Fibroblast of lung (primary cell): ENCODE measurements around the gene WDR43. TPM values are rescaled to one million over a fixed set of nuclear protein-coding genes. Genes with fewer than 3 reads are reported as not detected.

ENCODE experiments used
- DNase-seq, 2 donors: peaks; one replicate each; pipeline versions ENCODE4 v3.0.0 to v3.0.0-alpha.2; 2010; ENCODE audit warnings: low read depth in 2 of 2
- H2AFZ ChIP-seq: 2 replicates; pipeline ENCODE4 v1.5.1; 2012; ENCODE audit warnings: low read length, control low read depth, inconsistent platforms
- H3K27ac ChIP-seq: 2 replicates; pipeline ENCODE4 v1.5.1; 2011; ENCODE audit warnings: low read length, control low read depth; ENCODE audit not compliant: insufficient read depth
- H3K27me3 ChIP-seq: 2 replicates; pipeline ENCODE4 v1.5.1; 2011; ENCODE audit warnings: mild to moderate bottlenecking, low read length; ENCODE audit not compliant: control insufficient read depth, insufficient read depth
- H3K36me3 ChIP-seq: 2 replicates; pipeline ENCODE4 v1.5.1; 2011; ENCODE audit warnings: low read length; ENCODE audit not compliant: control insufficient read depth, insufficient read depth
- H3K4me1 ChIP-seq: 2 replicates; pipeline ENCODE4 v1.5.1; 2011; ENCODE audit warnings: low read length; ENCODE audit not compliant: control insufficient read depth, insufficient read depth; ENCODE audit errors: extremely low read depth
- H3K4me2 ChIP-seq: 2 replicates; pipeline ENCODE4 v1.5.1; 2011; ENCODE audit warnings: low read length, control low read depth; ENCODE audit not compliant: insufficient read depth; ENCODE audit errors: extremely low read depth
- H3K4me3 ChIP-seq, 4 experiments: fragments of 200-600 bp in 1 of 4; sonication (generic) in 1 of 4; replicated peaks in 1 of 4; 2 replicates each; pipeline ENCODE4 v1.5.1; 2011 to 2016; ENCODE audit warnings: low read length in 4 of 4, low read depth in 3 of 4, mild to moderate bottlenecking in 3 of 4, control low read depth in 2 of 4, inconsistent platforms in 1 of 4, mixed read lengths in 1 of 4; ENCODE audit not compliant: insufficient read depth in 1 of 4; ENCODE audit errors: control extremely low read depth in 1 of 4
- H3K79me2 ChIP-seq: 2 replicates; pipeline ENCODE4 v1.5.1; 2012; ENCODE audit warnings: mild to moderate bottlenecking, low read length, inconsistent platforms; ENCODE audit not compliant: control insufficient read depth, insufficient read depth
- H3K9ac ChIP-seq: 2 replicates; pipeline ENCODE4 v1.5.1; 2011; ENCODE audit warnings: mild to moderate bottlenecking, low read length, control low read depth; ENCODE audit not compliant: insufficient read depth
- H3K9me3 ChIP-seq: 2 replicates; pipeline ENCODE4 v1.5.1; 2012; ENCODE audit warnings: low read depth, low read length; ENCODE audit not compliant: control insufficient read depth, insufficient read depth
- H4K20me1 ChIP-seq: 2 replicates; pipeline ENCODE4 v1.5.1; 2011; ENCODE audit warnings: low read length; ENCODE audit not compliant: control insufficient read depth, insufficient read depth; ENCODE audit errors: extremely low read depth
- CTCF ChIP-seq, 2 donors: IDR thresholded peaks in 1 of 2; conservative IDR thresholded peaks in 1 of 2; 1 replicate in 1 of 2; 2 replicates in 1 of 2; pipeline ENCODE4 v1.5.1; 2011 to 2012; ENCODE audit warnings: low read length in 2 of 2, control low read depth in 1 of 2, inconsistent platforms in 1 of 2, low read depth in 1 of 2, mild to moderate bottlenecking in 1 of 2
- EZH2 ChIP-seq: IDR thresholded peaks from 2 replicates; pipeline ENCODE4 v1.5.1; 2012; ENCODE audit warnings: low read length, control low read depth, mild to moderate bottlenecking; ENCODE audit errors: missing control alignments
- polyA plus RNA-seq, 2 donors: library from polyadenylated mRNA; depleted of rRNA in 1 of 2; stranded (reverse) in 1 of 2; unstranded in 1 of 2; fragments of >200 nt; gene quantifications; 2 replicates each; pipeline ENCODE4 v1.2.1, GENCODE V29; 2011 to 2012; ENCODE audit warnings: missing spikeins in 1 of 2
- total RNA-seq: library from RNA; depleted of rRNA; stranded (reverse); fragments of >200 nt; gene quantifications from 2 replicates; pipeline ENCODE4 v1.2.1, GENCODE V29; 2014

WDR43 gene
- total and polyA plus RNA-seq, 2 donors (not counting 1 experiment from before 2014, with no cell fraction given), result 71.5 to 74.7 TPM

DNA sequence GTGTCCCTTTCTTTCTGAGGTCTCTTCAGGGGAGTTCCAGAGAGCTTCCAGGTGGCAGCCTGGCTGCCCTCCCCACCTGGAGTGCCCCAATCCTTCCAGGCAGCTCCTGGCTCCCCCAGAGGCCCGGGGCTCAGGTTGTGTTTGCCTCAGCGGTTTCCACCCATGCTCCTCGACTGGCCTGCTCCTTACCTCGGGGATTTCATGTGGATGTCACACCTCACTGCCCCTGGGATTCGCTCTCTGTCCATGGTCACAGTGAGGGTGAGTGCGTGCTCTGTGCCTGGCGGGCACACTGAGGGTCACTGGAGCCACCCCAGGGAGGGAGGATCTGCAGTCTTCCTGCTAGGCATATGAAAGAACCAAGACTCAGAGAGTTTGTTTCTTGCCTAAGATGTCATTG lies 84.6 kb downstream of the WDR43 start:
- Histone ChIP-seq H4K20me1 (no peaks in the 10 kb centered on the region), H2AFZ (no peak overlapping the region)

GRCh38 chr2:28979576-28980366 lies 85.3 kb downstream of the WDR43 start:
- Histone ChIP-seq H3K9me3 (no peaks in the 10 kb centered on the region), H2AFZ (no peak overlapping the region), H3K4me2 (no peak overlapping the region), H3K9ac (no peak overlapping the region), H3K79me2 (no peaks in the 10 kb centered on the region), H4K20me1 (no peaks in the 10 kb centered on the region), H3K27ac (no peak overlapping the region), H3K36me3 (no peaks in the 10 kb centered on the region), H3K27me3 (no peaks in the 10 kb centered on the region), H3K4me1 (no peaks in the 10 kb centered on the region), H3K4me3 (no peak overlapping the region)
- no peak for TF ChIP-seq CTCF (conservative IDR thresholded peaks at IDR 0.05 in 1 of 2, IDR thresholded peaks at IDR 0.05 in 1 of 2; ENCODE audit: low read depth in 1 of 2, low read length in 2 of 2)
- TF ChIP-seq EZH2, result no peak
- no peak for DNase-seq

More for the DNA sequence above, 84.6 kb downstream of the WDR43 start:
- Histone ChIP-seq H3K27ac (no peak overlapping the region), H3K9ac (no peak overlapping the region), H3K4me3 (no peak overlapping the region), H3K36me3 (no peaks in the 10 kb centered on the region), H3K4me2 (no peak overlapping the region), H3K4me1 (no peaks in the 10 kb centered on the region), H3K9me3 (no peaks in the 10 kb centered on the region), H3K79me2 (no peaks in the 10 kb centered on the region), H3K27me3 (no peaks in the 10 kb centered on the region)
- DNase-seq, result no peak
- TF ChIP-seq EZH2, result no peak
- TF ChIP-seq CTCF (conservative IDR thresholded peaks at IDR 0.05 in 1 of 2, IDR thresholded peaks at IDR 0.05 in 1 of 2; ENCODE audit: low read depth in 1 of 2, low read length in 2 of 2), result no peak

GRCh38 chr2:28980368-28981015 lies 86.0 kb downstream of the WDR43 start:
- Histone ChIP-seq H3K36me3 (no peaks in the 10 kb centered on the region), H3K4me1 (no peaks in the 10 kb centered on the region), H2AFZ (no peak overlapping the region), H3K27ac (no peak overlapping the region), H3K27me3 (no peaks in the 10 kb centered on the region), H3K4me2 (no peak overlapping the region), H3K9ac (no peak overlapping the region), H3K4me3 (no peak overlapping the region), H4K20me1 (no peaks in the 10 kb centered on the region), H3K79me2 (no peaks in the 10 kb centered on the region), H3K9me3 (no peaks in the 10 kb centered on the region)
- DNase-seq, result no peak
- no peak for TF ChIP-seq CTCF (conservative IDR thresholded peaks at IDR 0.05 in 1 of 2, IDR thresholded peaks at IDR 0.05 in 1 of 2; ENCODE audit: low read depth in 1 of 2, low read length in 2 of 2)
- no peak for TF ChIP-seq EZH2
